ENCODE results near the gene NFKBIE. TPM values are rescaled to one million over a fixed set of nuclear protein-coding genes. Genes with fewer than 3 reads are reported as not detected.

The NFKBIE gene
- total and polyA plus RNA-seq, 4 donors: 3.7 to 4.9 (median 4.7) TPM

GRCh38 chr6:44253307-44254101 lies 11.8 kb downstream of the NFKBIE start:
- WGBS: 69% methylated on average over 10 of the region's 10 CpGs
- H3K4me3 ChIP-seq (ENCODE audit: low read depth in 1 of 3, low read length in 3 of 3): no peak overlapping the region
- no peaks in the 10 kb centered on the region for H3K9me3 ChIP-seq (ENCODE audit: control insufficient read depth in 4 of 4, low read length in 3 of 4)
- no peak for TF ChIP-seq FOXA2 (IDR thresholded peaks at IDR 0.05)
- TF ChIP-seq HNF4G (IDR thresholded peaks at IDR 0.05): no peak
- TF ChIP-seq, protein P1, sequence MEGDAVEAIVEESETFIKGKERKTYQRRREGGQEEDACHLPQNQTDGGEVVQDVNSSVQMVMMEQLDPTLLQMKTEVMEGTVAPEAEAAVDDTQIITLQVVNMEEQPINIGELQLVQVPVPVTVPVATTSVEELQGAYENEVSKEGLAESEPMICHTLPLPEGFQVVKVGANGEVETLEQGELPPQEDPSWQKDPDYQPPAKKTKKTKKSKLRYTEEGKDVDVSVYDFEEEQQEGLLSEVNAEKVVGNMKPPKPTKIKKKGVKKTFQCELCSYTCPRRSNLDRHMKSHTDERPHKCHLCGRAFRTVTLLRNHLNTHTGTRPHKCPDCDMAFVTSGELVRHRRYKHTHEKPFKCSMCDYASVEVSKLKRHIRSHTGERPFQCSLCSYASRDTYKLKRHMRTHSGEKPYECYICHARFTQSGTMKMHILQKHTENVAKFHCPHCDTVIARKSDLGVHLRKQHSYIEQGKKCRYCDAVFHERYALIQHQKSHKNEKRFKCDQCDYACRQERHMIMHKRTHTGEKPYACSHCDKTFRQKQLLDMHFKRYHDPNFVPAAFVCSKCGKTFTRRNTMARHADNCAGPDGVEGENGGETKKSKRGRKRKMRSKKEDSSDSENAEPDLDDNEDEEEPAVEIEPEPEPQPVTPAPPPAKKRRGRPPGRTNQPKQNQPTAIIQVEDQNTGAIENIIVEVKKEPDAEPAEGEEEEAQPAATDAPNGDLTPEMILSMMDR (IDR thresholded peaks at IDR 0.05; ENCODE audit: low read depth, low read length, missing input control): peak; percentile 29
- TF ChIP-seq RXRA (IDR thresholded peaks at IDR 0.05): peak in 1 of 2 donors; percentile 41
- no peak for TF ChIP-seq TAF1 (conservative IDR thresholded peaks at IDR 0.05)
- TF ChIP-seq RAD21 (IDR thresholded peaks at IDR 0.05): peak; percentile 26 to 69
- peaks cover 4 to 45% (median 26%) of the 10 kb centered on the region in 4 donors for H3K4me1 ChIP-seq (ENCODE audit: control insufficient read depth in 4 of 4, insufficient read depth in 4 of 4, low read length in 3 of 4)
- no peak overlapping the region for H3K9ac ChIP-seq (ENCODE audit: low read depth in 1 of 2, low read length in 2 of 2)
- peak; percentile 76 for DNase-seq (ENCODE audit: low spot score)
- H3K36me3 ChIP-seq (ENCODE audit: control insufficient read depth in 4 of 4, insufficient read depth in 3 of 4, low read depth in 1 of 4, low read length in 3 of 4): peaks cover 10 to 64% (median 52%) of the 10 kb centered on the region in 4 donors
- no peaks in the 10 kb centered on the region for H3K27me3 ChIP-seq (ENCODE audit: control insufficient read depth in 4 of 4, insufficient read depth in 4 of 4, low read length in 3 of 4)
- no peak overlapping the region for H3K27ac ChIP-seq (ENCODE audit: low read depth in 1 of 2, low read length in 2 of 2)

DNA sequence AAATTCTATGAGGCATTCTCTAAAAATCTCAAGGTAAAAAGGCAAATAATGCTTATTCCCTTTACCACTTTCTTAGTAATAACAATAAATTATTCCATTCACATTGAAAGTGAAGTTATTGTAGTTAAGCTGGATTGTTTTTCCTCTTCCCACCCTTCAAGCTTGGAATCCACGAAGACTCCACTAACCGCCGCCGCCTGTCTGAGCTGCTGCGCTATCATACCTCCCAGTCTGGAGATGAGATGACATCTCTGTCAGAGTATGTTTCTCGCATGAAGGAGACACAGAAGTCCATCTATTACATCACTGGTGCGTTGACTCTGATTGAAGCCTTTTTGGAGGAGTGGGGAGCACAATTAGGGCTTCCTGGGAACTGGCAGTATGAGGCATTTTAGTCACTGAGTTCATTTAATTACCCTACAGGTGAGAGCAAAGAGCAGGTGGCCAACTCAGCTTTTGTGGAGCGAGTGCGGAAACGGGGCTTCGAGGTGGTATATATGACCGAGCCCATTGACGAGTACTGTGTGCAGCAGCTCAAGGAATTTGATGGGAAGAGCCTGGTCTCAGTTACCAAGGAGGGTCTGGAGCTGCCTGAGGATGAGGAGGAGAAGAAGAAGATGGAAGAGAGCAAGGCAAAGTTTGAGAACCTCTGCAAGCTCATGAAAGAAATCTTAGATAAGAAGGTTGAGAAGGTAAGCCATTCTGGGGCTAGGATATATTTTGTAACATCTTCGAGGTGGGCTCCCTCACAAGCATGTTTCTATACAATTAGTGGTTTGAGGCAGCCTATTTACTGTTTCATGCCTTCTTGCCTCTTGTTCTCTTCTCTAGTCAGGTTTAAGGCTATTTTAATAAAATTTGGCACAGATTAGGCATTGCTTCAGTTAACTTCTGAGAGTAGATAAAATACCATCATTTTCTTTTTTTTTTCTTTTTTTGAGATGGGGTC lies 13.5 kb downstream of the NFKBIE start:
- H3K36me3 ChIP-seq (ENCODE audit: control insufficient read depth in 4 of 4, insufficient read depth in 3 of 4, low read depth in 1 of 4, low read length in 3 of 4): peaks cover 10 to 64% (median 52%) of the 10 kb centered on the region in 4 donors
- no peaks in the 10 kb centered on the region for H3K9me3 ChIP-seq (ENCODE audit: control insufficient read depth in 4 of 4, low read length in 3 of 4)
- H3K9ac ChIP-seq (ENCODE audit: low read depth in 1 of 2, low read length in 2 of 2): no peak overlapping the region
- no peaks in the 10 kb centered on the region for H3K27me3 ChIP-seq (ENCODE audit: control insufficient read depth in 4 of 4, insufficient read depth in 4 of 4, low read length in 3 of 4)
- 94% methylated on average over 14 of the region's 14 CpGs for WGBS
- no peak overlapping the region for H3K27ac ChIP-seq (ENCODE audit: low read depth in 1 of 2, low read length in 2 of 2)
- peaks cover 2 to 37% (median 24%) of the 10 kb centered on the region in 4 donors for H3K4me1 ChIP-seq (ENCODE audit: control insufficient read depth in 4 of 4, insufficient read depth in 4 of 4, low read length in 3 of 4)
- no peak for DNase-seq (ENCODE audit: low spot score)
- no peak for TF ChIP-seq MAX (IDR thresholded peaks at IDR 0.05)
- TF ChIP-seq RAD21 (IDR thresholded peaks at IDR 0.05): no peak
- no peak for TF ChIP-seq SP1 (IDR thresholded peaks at IDR 0.05)
- TF ChIP-seq, protein P2, sequence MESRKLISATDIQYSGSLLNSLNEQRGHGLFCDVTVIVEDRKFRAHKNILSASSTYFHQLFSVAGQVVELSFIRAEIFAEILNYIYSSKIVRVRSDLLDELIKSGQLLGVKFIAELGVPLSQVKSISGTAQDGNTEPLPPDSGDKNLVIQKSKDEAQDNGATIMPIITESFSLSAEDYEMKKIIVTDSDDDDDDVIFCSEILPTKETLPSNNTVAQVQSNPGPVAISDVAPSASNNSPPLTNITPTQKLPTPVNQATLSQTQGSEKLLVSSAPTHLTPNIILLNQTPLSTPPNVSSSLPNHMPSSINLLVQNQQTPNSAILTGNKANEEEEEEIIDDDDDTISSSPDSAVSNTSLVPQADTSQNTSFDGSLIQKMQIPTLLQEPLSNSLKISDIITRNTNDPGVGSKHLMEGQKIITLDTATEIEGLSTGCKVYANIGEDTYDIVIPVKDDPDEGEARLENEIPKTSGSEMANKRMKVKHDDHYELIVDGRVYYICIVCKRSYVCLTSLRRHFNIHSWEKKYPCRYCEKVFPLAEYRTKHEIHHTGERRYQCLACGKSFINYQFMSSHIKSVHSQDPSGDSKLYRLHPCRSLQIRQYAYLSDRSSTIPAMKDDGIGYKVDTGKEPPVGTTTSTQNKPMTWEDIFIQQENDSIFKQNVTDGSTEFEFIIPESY (IDR thresholded peaks at IDR 0.05): no peak
- TF ChIP-seq JUND (IDR thresholded peaks at IDR 0.05): no peak
- no peak for TF ChIP-seq HNF4G (IDR thresholded peaks at IDR 0.05)
- no peak for TF ChIP-seq RXRA (IDR thresholded peaks at IDR 0.05)
- no peak for TF ChIP-seq EGR1 (IDR thresholded peaks at IDR 0.05; ENCODE audit: low read depth in 2 of 2)
- no peak for TF ChIP-seq HNF4A (conservative IDR thresholded peaks at IDR 0.05)
- no peak for TF ChIP-seq FOXA2 (IDR thresholded peaks at IDR 0.05)
- TF ChIP-seq TAF1 (conservative IDR thresholded peaks at IDR 0.05): no peak
- TF ChIP-seq, protein P1 (IDR thresholded peaks at IDR 0.05; ENCODE audit: low read depth, low read length, missing input control): no peak
- TF ChIP-seq, protein P3, sequence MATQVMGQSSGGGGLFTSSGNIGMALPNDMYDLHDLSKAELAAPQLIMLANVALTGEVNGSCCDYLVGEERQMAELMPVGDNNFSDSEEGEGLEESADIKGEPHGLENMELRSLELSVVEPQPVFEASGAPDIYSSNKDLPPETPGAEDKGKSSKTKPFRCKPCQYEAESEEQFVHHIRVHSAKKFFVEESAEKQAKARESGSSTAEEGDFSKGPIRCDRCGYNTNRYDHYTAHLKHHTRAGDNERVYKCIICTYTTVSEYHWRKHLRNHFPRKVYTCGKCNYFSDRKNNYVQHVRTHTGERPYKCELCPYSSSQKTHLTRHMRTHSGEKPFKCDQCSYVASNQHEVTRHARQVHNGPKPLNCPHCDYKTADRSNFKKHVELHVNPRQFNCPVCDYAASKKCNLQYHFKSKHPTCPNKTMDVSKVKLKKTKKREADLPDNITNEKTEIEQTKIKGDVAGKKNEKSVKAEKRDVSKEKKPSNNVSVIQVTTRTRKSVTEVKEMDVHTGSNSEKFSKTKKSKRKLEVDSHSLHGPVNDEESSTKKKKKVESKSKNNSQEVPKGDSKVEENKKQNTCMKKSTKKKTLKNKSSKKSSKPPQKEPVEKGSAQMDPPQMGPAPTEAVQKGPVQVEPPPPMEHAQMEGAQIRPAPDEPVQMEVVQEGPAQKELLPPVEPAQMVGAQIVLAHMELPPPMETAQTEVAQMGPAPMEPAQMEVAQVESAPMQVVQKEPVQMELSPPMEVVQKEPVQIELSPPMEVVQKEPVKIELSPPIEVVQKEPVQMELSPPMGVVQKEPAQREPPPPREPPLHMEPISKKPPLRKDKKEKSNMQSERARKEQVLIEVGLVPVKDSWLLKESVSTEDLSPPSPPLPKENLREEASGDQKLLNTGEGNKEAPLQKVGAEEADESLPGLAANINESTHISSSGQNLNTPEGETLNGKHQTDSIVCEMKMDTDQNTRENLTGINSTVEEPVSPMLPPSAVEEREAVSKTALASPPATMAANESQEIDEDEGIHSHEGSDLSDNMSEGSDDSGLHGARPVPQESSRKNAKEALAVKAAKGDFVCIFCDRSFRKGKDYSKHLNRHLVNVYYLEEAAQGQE (IDR thresholded peaks at IDR 0.05): no peak
- no peak for TF ChIP-seq FOXA1 (IDR thresholded peaks at IDR 0.05)
- TF ChIP-seq GABPA (IDR thresholded peaks at IDR 0.05 in 1 of 2, conservative IDR thresholded peaks at IDR 0.05 in 1 of 2): no peak
- TF ChIP-seq YY1 (IDR thresholded peaks at IDR 0.05): no peak
- TF ChIP-seq NR2F2 (IDR thresholded peaks at IDR 0.05): no peak
- no peak overlapping the region for H3K4me3 ChIP-seq (ENCODE audit: low read depth in 1 of 3, low read length in 3 of 3)

Data from liver (tissue), 9 donors.